Mesenchymal stem cell (in vitro differentiated cells and primary cell): ENCODE data around the gene CCNL1.

Experiments used
- DNase-seq: peaks from one replicate; pipeline ENCODE4 v3.0.0-alpha.2; 2013
- H2AFZ ChIP-seq: one replicate; pipeline ENCODE4 v1.6.1; 2013; ENCODE audit warnings: low read depth, mild to moderate bottlenecking, control low read depth, inconsistent platforms, low read length, moderate library complexity
- H2AK5ac ChIP-seq: 2 replicates; pipeline ENCODE4 v1.6.1; 2013; ENCODE audit warnings: low read length, moderate library complexity, mild to moderate bottlenecking, inconsistent platforms; ENCODE audit not compliant: severe bottlenecking
- H2BK120ac ChIP-seq: one replicate; pipeline ENCODE4 v1.6.1; 2013; ENCODE audit warnings: low read depth, mild to moderate bottlenecking, inconsistent platforms, low read length, moderate library complexity
- H2BK12ac ChIP-seq, 2 experiments: one replicate each; pipeline ENCODE4 v1.6.1; 2013; ENCODE audit warnings: inconsistent platforms in 2 of 2, low read length in 2 of 2, mild to moderate bottlenecking in 2 of 2, moderate library complexity in 2 of 2, control low read depth in 1 of 2
- H2BK15ac ChIP-seq: one replicate; pipeline ENCODE4 v1.6.1; 2013; ENCODE audit warnings: mild to moderate bottlenecking, low read depth, inconsistent platforms; ENCODE audit not compliant: poor library complexity, severe bottlenecking
- H2BK5ac ChIP-seq: 2 replicates; pipeline ENCODE4 v1.6.1; 2013; ENCODE audit warnings: low read depth, mild to moderate bottlenecking, low read length, control low read depth, inconsistent platforms; ENCODE audit not compliant: poor library complexity, severe bottlenecking
- H3K14ac ChIP-seq, 2 experiments: one replicate each; pipeline ENCODE4 v1.6.1; 2013; ENCODE audit warnings: inconsistent platforms in 2 of 2, low read length in 2 of 2, control low read depth in 1 of 2, mild to moderate bottlenecking in 1 of 2, moderate library complexity in 1 of 2
- H3K18ac ChIP-seq, 2 experiments: one replicate each; pipeline ENCODE4 v1.6.1; 2013; ENCODE audit warnings: inconsistent platforms in 2 of 2, low read length in 2 of 2, control low read depth in 1 of 2, low read depth in 1 of 2, mild to moderate bottlenecking in 1 of 2
- H3K23ac ChIP-seq, 2 experiments: one replicate each; pipeline ENCODE4 v1.6.1; 2013; ENCODE audit warnings: inconsistent platforms in 2 of 2, low read length in 2 of 2, mild to moderate bottlenecking in 2 of 2, moderate library complexity in 2 of 2, control low read depth in 1 of 2
- H3K27ac ChIP-seq: 2 replicates; pipeline ENCODE4 v1.5.1; 2013; ENCODE audit warnings: mild to moderate bottlenecking, moderate library complexity, low read length, control low read depth, inconsistent platforms; ENCODE audit not compliant: poor library complexity, severe bottlenecking
- H3K27me3 ChIP-seq, 2 experiments: 2 replicates each; pipeline versions ENCODE4 v1.6.1 to v1.7.0; 2013; ENCODE audit warnings: low read length in 2 of 2, mild to moderate bottlenecking in 2 of 2, moderate library complexity in 2 of 2, control low read depth in 1 of 2, inconsistent platforms in 1 of 2; ENCODE audit not compliant: control insufficient read depth in 1 of 2, insufficient read depth in 1 of 2
- H3K36me3 ChIP-seq, 2 experiments: 2 replicates each; pipeline versions ENCODE4 v1.6.1 to v1.7.0; 2013; ENCODE audit warnings: low read length in 2 of 2, control low read depth in 1 of 2, inconsistent platforms in 1 of 2, low read depth in 1 of 2, mild to moderate bottlenecking in 1 of 2; ENCODE audit not compliant: insufficient read depth in 2 of 2, control insufficient read depth in 1 of 2
- H3K4ac ChIP-seq, 2 experiments: one replicate each; pipeline ENCODE4 v1.6.1; 2013; ENCODE audit warnings: inconsistent platforms in 2 of 2, low read length in 2 of 2, mild to moderate bottlenecking in 2 of 2, moderate library complexity in 2 of 2, control low read depth in 1 of 2, low read depth in 1 of 2
- H3K4me1 ChIP-seq: 2 replicates; pipeline ENCODE4 v1.6.1; 2013; ENCODE audit warnings: low read depth, low read length, control low read depth; ENCODE audit not compliant: control insufficient read depth, insufficient read depth
- H3K4me2 ChIP-seq: 2 replicates; pipeline ENCODE4 v1.6.1; 2013; ENCODE audit warnings: low read length, mild to moderate bottlenecking, inconsistent platforms; ENCODE audit not compliant: poor library complexity, severe bottlenecking
- H3K4me3 ChIP-seq, 2 experiments: 2 replicates each; pipeline versions ENCODE4 v1.5.1 to v1.7.0; 2013; ENCODE audit warnings: low read length in 2 of 2, mild to moderate bottlenecking in 2 of 2, control low read depth in 1 of 2, low read depth in 1 of 2; ENCODE audit not compliant: insufficient read depth in 1 of 2
- H3K79me1 ChIP-seq: replicated peaks from 2 replicates; pipeline ENCODE4 v1.6.1; 2013; ENCODE audit warnings: mild to moderate bottlenecking, control low read depth, low read length, inconsistent platforms; ENCODE audit not compliant: poor library complexity, severe bottlenecking
- H3K9ac ChIP-seq: 2 replicates; pipeline ENCODE4 v1.7.0; 2013; ENCODE audit warnings: mild to moderate bottlenecking, low read length, moderate library complexity
- H3K9me3 ChIP-seq: 2 replicates; pipeline ENCODE4 v1.7.0; 2013; ENCODE audit warnings: mild to moderate bottlenecking, low read length; ENCODE audit not compliant: control insufficient read depth
- H4K8ac ChIP-seq: one replicate; pipeline ENCODE4 v1.6.1; 2013; ENCODE audit warnings: inconsistent platforms, mild to moderate bottlenecking, low read length, moderate library complexity
- H4K91ac ChIP-seq: one replicate; pipeline ENCODE4 v1.6.1; 2013; ENCODE audit warnings: mild to moderate bottlenecking, low read length, inconsistent platforms
- WGBS: methylation state at CpG from one replicate; pipeline ENCODE4 v1.1.7; 2013; ENCODE audit warnings: mixed read lengths; 5-methylcytosine and 5-hydroxymethylcytosine counted together

CCNL1 gene

GRCh38 chr3:157117875-157118654 lies 41.9 kb downstream of the CCNL1 start:
- Histone ChIP-seq H3K27ac (no peak overlapping the region), H3K4me3 (no peak overlapping the region), H3K36me3 (no peaks in the 10 kb centered on the region), H3K18ac (no peak overlapping the region), H4K8ac (no peak overlapping the region), H2BK15ac (no peak overlapping the region), H2AK5ac (no peak overlapping the region), H3K14ac (no peak overlapping the region), H3K79me1 (no peaks in the 10 kb centered on the region), H3K4ac (no peak overlapping the region), H3K9ac (no peak overlapping the region), H2BK5ac (no peak overlapping the region), H4K91ac (no peak overlapping the region), H2AFZ (no peak overlapping the region), H3K27me3 (no peaks in the 10 kb centered on the region), H3K4me1 (peaks cover 2% of the 10 kb centered on the region), H3K4me2 (no peak overlapping the region), H3K9me3 (no peaks in the 10 kb centered on the region), H2BK12ac (no peak overlapping the region), H2BK120ac (no peak overlapping the region), H3K23ac (no peak overlapping the region)
- DNase-seq, result no peak
- WGBS, result 90% methylated on average over 3 of the region's 4 CpGs

DNA sequence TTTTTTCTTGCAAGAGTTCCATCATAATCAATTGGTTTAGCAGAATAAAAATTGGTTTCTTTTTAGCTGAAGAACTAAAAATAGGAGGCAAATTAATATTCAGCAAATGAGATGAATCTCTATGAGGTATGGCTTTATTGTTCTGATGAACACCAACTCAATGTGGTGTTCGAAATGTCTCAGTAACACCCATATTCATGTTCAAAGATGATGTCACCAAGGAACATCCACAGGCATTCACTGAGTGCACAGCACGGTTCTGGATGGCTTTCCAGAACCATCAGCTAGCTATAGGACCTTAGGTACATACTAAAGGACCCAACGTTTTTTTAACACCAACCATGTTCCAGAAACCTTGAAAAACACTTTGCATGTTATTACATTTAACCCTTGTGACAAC lies 42.7 kb downstream of the CCNL1 start:
- Histone ChIP-seq H3K4me1 (peaks cover 2% of the 10 kb centered on the region), H2BK12ac (no peak overlapping the region), H2AFZ (no peak overlapping the region), H3K36me3 (no peaks in the 10 kb centered on the region), H3K9me3 (no peaks in the 10 kb centered on the region), H3K27me3 (no peaks in the 10 kb centered on the region), H3K4me2 (no peak overlapping the region), H3K9ac (no peak overlapping the region), H2BK15ac (no peak overlapping the region), H2BK120ac (no peak overlapping the region), H3K18ac (no peak overlapping the region), H3K23ac (no peak overlapping the region), H2AK5ac (no peak overlapping the region), H3K4ac (no peak overlapping the region), H3K4me3 (no peak overlapping the region), H4K91ac (no peak overlapping the region), H4K8ac (no peak overlapping the region), H3K27ac (no peak overlapping the region), H3K79me1 (no peaks in the 10 kb centered on the region), H2BK5ac (no peak overlapping the region), H3K14ac (no peak overlapping the region)
- 95% methylated on average over 2 of the region's 3 CpGs for WGBS
- no peak for DNase-seq

DNA sequence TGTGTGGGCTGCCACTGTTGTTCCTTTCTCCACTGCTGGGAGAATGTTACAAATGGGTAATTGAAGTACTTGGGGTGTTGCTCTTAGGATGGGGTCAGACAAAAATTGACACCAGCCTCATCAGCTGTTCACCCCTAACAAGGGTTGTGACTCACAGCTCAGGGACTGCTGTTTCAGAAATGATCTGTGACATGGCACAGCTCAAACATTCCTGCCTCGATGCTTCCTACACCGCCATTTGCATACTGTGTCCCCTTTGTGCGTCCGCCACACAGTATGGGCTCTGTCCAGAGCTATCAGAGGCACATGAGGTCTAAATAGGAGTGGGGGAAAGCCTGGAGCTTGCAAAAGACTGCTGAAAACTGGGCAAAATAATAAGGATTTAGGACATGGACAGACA lies 43.9 kb downstream of the CCNL1 start:
- no peaks in the 10 kb centered on the region for H3K27me3 ChIP-seq
- H3K4me3 ChIP-seq, result no peak overlapping the region
- no peak overlapping the region for H3K9ac ChIP-seq
- H2BK15ac ChIP-seq, result no peak overlapping the region
- peaks cover 3% of the 10 kb centered on the region for H3K4me1 ChIP-seq
- H3K36me3 ChIP-seq, result no peaks in the 10 kb centered on the region
- H2AK5ac ChIP-seq, result peak overlapping the region; percentile 50
- no peak overlapping the region for H4K8ac ChIP-seq
- no peak overlapping the region for H3K27ac ChIP-seq
- H2BK120ac ChIP-seq, result no peak overlapping the region
- no peaks in the 10 kb centered on the region for H3K9me3 ChIP-seq
- no peaks in the 10 kb centered on the region for H3K79me1 ChIP-seq
- peak overlapping the region in 1 of 2 experiments; percentile 71 for H3K18ac ChIP-seq
- H3K4me2 ChIP-seq, result no peak overlapping the region
- no peak overlapping the region for H2BK5ac ChIP-seq
- no peak overlapping the region for H2AFZ ChIP-seq
- 83% methylated on average over 4 of the region's 4 CpGs for WGBS
- peak overlapping the region; percentile 23 for H4K91ac ChIP-seq
- H2BK12ac ChIP-seq, result peak overlapping the region in 1 of 2 experiments; percentile 47
- H3K23ac ChIP-seq, result no peak overlapping the region
- peak overlapping the region in 1 of 2 experiments; percentile 35 for H3K14ac ChIP-seq
- H3K4ac ChIP-seq, result no peak overlapping the region
- no peak for DNase-seq

- Histone ChIP-seq H3K36me3 (no peaks in the 10 kb centered on the region), H3K9ac (no peak overlapping the region), H4K8ac (peak overlapping the region; percentile 45), H2BK12ac (peak overlapping the region in 1 of 2 experiments; percentile 4), H3K23ac (no peak overlapping the region), H3K9me3 (no peaks in the 10 kb centered on the region), H4K91ac (no peak overlapping the region), H2AK5ac (no peak overlapping the region), H3K4me1 (peaks cover 6% of the 10 kb centered on the region), H3K18ac (peak overlapping the region in 1 of 2 experiments; percentile 60), H3K14ac (no peak overlapping the region), H3K4me2 (no peak overlapping the region), H3K4ac (no peak overlapping the region), H3K79me1 (no peaks in the 10 kb centered on the region), H2BK5ac (no peak overlapping the region), H2BK15ac (no peak overlapping the region), H3K4me3 (no peak overlapping the region), H2AFZ (no peak overlapping the region), H3K27ac (no peak overlapping the region), H3K27me3 (no peaks in the 10 kb centered on the region), H2BK120ac (no peak overlapping the region)
- WGBS, result 55% methylated on average over 8 of the region's 10 CpGs
- peak; percentile 19 for DNase-seq
Measured at GRCh38 chr3:157115069-157116006, 44.6 kb downstream of the CCNL1 start.
